ENCODE measurements around the gene DACT3. TPM values are rescaled to one million over a fixed set of nuclear protein-coding genes. Genes with fewer than 3 reads are reported as not detected.

The DACT3 gene
- polyA plus RNA-seq, 6 donors from 2014 or later: 0.11 to 0.30 TPM; not detected in 4

DNA sequence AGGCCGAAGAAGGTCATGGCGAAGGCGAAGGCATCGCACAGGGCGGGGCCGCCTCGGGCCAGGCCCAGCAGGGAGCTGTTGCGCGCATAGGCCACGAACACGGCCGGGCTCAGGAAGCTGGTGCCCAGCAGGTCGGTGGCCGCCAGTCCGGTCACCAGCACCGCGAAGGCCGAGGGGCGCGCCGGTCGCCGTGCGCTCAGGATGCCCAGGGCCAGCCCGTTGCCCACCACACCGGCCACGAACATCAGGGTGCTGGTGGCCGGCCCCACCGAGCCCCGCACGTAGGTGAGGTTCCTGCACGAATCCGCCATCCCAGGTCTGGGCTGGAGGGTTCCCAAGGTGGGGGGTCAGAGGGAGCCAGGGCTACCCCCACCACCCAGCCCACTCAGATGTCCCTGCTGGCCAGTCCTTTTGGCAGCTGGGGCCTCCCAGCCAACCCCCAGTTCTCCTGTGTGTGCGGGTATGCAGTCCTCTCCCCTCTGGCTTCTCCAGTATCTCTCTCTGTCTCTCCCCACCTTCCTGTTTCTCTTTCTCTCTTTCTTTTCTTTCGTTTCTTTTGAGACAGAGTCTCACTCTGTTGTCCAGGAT lies 37.0 kb downstream of the DACT3 start:
- Mint-ChIP-seq H3K27ac (peak overlapping the region in 4 of 6 donors; percentile 21 to 95 (median 92)), H3K4me1 (peaks cover 62 to 76% (median 72%) of the 10 kb centered on the region in 3 donors), H3K9me3 (no peaks in the 10 kb centered on the region), H3K36me3 (no peaks in the 10 kb centered on the region), H3K4me3 (peak overlapping the region in 7 of 8 donors; percentile 4 to 89 (median 62)), H3K27me3 (no peaks in the 10 kb centered on the region)
- no peak for DNase-seq
- ATAC-seq (ENCODE audit: low read depth in 2 of 2): no peak

DNA sequence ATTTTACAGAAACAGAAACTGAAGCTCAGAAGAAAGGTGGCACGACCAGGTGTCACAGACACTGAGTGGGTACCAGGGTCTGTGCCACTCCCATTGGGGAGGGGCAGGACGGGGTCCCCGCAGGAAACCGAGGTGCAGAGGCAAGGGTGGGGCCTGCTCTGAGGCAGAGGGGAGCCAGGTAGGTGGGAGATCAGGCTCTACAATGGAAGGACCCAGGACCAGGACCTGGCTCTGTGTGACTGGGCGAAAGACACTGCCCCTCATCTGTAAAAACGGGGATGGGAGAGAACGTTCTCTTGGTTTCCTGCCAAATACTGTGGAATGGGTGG lies 38.9 kb downstream of the DACT3 start:
- Mint-ChIP-seq H3K27me3 (no peaks in the 10 kb centered on the region), H3K27ac (peak overlapping the region; percentile 67 to 100 (median 93)), H3K36me3 (no peaks in the 10 kb centered on the region), H3K4me1 (peaks cover 63 to 87% (median 78%) of the 10 kb centered on the region in 3 donors), H3K9me3 (no peaks in the 10 kb centered on the region), H3K4me3 (peak overlapping the region in 7 of 8 donors; percentile 6 to 82 (median 71))
- DNase-seq (no peak), ATAC-seq (ENCODE audit: low read depth in 2 of 2) (no peak)

DNA sequence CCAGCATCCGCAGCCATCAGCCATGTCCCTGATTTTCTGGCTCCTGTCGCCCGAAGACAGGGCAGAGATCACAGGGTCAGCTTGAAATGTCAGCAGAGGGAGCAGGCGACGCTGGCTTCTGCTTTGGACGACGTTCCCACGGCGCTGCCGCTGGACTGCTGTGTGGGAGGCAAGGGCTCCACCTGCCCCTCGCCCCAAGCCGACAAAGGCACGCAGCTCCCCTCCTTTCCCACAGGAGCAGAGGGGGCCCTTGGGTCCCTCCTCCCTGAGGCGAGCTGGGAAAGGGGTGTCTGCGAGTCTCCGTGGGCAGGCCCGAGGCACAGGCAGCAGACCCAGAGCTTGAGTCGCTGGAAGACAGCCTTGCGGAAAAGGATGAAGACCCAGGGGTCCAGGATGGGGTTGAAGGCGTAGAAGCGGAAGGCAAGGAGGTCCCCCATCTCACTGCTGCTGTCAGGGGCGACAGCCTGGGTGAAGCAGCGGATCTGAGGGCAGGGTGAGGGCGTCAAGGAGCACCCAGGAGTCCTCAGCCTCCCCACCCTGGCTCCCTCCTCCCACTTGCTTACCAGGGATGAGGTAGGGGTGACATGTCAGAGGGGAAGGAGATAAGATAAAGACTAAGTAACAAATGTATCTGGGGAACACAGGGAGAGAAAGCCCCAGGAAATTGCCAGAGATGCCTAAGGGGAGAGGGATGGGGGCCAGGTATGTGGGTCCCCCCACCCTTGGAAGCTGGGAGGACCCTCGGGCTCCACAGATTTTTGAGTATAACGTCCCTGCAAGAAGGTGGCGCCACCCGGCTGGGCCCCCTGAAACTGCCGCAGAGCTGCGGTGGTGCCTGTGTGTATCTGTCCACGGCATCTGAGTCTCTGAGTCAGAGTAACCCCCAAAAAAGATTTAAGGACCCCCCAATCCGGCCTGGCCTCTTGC lies 39.5 kb downstream of the DACT3 start:
- peak overlapping the region; percentile 81 to 100 (median 98) for H3K27ac Mint-ChIP-seq
- H3K9me3 Mint-ChIP-seq: no peaks in the 10 kb centered on the region
- H3K36me3 Mint-ChIP-seq: no peaks in the 10 kb centered on the region
- DNase-seq: no peak
- H3K27me3 Mint-ChIP-seq: no peaks in the 10 kb centered on the region
- peak overlapping the region in 7 of 8 donors; percentile 6 to 82 (median 57) for H3K4me3 Mint-ChIP-seq
- peaks cover 64 to 89% (median 78%) of the 10 kb centered on the region in 3 donors for H3K4me1 Mint-ChIP-seq
- no peak for ATAC-seq (ENCODE audit: low read depth in 2 of 2)

DNA sequence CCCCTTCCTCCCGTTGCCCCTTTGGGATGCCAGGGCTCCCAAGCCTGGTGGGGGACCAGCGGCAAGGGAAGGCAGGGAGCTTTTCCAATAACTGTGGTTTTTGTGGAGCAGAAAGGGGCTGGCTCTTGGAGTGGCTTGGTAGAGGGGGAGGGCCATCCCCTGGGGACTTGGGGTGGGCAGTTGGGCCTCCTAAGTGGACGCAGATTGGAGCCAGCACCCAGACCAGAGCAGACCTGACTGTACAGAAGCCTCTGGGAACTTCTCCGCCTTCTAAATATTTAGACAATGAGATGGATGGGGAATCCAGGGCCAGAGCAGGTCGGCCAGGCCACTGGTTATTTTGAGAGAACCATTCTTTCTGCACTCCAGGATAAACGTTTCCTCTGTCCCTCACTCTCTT lies 40.3 kb downstream of the DACT3 start:
- DNase-seq (no peak), ATAC-seq (ENCODE audit: low read depth in 2 of 2) (no peak)
- Mint-ChIP-seq H3K4me1 (peaks cover 60 to 90% (median 77%) of the 10 kb centered on the region in 3 donors), H3K4me3 (peak overlapping the region in 4 of 8 donors; percentile 82 to 95 (median 88)), H3K27ac (peak overlapping the region; percentile 98 to 100 (median 100)), H3K27me3 (no peaks in the 10 kb centered on the region), H3K36me3 (no peaks in the 10 kb centered on the region), H3K9me3 (no peaks in the 10 kb centered on the region)

DNA sequence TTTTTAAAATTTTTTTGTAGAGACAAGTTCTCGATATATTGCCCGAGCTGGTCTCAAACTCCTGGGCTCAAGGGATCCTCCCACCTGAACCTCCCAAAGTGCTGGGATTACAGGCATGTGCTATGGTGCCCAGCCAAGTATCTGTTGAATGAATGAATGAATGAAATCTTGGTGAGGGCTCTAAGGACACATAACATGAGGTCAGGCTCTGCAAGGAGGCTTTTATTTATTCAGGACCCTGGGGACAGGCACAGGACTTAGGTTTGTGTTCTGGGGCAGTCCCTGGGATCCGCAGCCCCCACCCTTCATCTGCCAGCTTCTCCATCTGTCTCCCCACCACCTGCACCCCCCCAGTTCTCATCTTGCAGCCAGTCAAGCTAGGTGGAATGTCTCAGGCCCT lies 40.7 kb downstream of the DACT3 start:
- Mint-ChIP-seq H3K36me3 (no peaks in the 10 kb centered on the region), H3K9me3 (no peaks in the 10 kb centered on the region), H3K27ac (peak overlapping the region; percentile 98 to 100 (median 100)), H3K4me1 (peaks cover 55 to 89% (median 74%) of the 10 kb centered on the region in 3 donors), H3K4me3 (peak overlapping the region; percentile 82 to 96 (median 88)), H3K27me3 (no peaks in the 10 kb centered on the region)
- DNase-seq (no peak), ATAC-seq (ENCODE audit: low read depth in 2 of 2) (no peak)

DNA sequence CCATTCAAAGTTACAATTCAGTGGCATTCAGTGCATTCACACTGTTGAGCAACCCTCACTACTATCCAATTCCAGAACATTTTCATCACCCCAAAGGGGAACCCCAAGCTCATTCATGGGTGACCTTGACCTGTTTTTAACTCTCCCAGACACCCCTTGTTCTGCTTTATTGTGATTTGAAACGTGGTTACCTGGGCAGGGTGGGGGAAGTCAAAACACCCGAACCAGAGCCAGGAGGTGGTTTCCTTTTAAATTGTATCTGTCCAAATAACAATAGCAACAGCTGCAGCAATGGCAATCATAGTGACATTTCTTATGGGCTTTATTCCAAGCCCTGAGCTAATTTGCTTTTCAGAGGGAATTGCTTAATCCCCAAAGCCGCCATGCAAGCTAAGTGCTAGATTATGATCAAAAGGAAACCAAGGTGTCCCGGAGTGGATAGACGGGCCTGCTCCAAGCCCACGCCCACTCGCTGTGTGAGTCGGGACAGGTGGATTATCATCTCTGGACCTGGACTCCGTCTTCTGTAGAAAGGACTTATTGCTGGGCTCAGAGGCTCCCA lies 42.2 kb downstream of the DACT3 start:
- H3K27me3 Mint-ChIP-seq: no peaks in the 10 kb centered on the region
- H3K27ac Mint-ChIP-seq: peak overlapping the region; percentile 98 to 100 (median 100)
- H3K4me1 Mint-ChIP-seq: peaks cover 49 to 88% (median 71%) of the 10 kb centered on the region in 3 donors
- ATAC-seq (ENCODE audit: low read depth in 2 of 2): peak; percentile 61 to 62
- no peaks in the 10 kb centered on the region for H3K36me3 Mint-ChIP-seq
- peak; percentile 92 for DNase-seq
- H3K4me3 Mint-ChIP-seq: peak overlapping the region; percentile 82 to 96 (median 88)
- no peaks in the 10 kb centered on the region for H3K9me3 Mint-ChIP-seq

DNA sequence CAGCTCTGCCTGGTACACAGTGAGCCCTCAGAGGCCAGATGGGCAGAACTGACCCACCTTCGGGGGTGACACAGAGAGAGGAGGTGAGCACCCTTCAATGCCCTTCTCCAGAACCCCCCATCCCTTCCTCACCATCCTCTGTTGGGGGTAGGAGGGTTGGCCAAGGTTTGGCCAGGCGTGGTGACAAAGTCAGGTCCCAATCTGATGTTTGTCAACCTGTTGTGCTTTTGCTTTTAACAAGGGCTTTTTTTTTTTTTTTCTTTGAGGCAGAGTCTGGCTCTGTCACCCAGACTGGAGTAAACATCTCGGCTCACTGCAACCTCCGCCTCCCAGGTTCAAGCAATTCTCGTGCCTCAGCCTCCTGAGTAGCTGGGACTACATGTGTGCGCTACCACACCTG lies 43.4 kb downstream of the DACT3 start:
- Mint-ChIP-seq H3K9me3 (no peaks in the 10 kb centered on the region), H3K27me3 (no peaks in the 10 kb centered on the region), H3K4me1 (peaks cover 49 to 94% (median 74%) of the 10 kb centered on the region in 3 donors), H3K36me3 (no peaks in the 10 kb centered on the region), H3K27ac (peak overlapping the region; percentile 97 to 100 (median 99)), H3K4me3 (peak overlapping the region in 5 of 8 donors; percentile 49 to 95 (median 84))
- DNase-seq (no peak), ATAC-seq (ENCODE audit: low read depth in 2 of 2) (peak in 1 of 2 donors; percentile 3)

DNA sequence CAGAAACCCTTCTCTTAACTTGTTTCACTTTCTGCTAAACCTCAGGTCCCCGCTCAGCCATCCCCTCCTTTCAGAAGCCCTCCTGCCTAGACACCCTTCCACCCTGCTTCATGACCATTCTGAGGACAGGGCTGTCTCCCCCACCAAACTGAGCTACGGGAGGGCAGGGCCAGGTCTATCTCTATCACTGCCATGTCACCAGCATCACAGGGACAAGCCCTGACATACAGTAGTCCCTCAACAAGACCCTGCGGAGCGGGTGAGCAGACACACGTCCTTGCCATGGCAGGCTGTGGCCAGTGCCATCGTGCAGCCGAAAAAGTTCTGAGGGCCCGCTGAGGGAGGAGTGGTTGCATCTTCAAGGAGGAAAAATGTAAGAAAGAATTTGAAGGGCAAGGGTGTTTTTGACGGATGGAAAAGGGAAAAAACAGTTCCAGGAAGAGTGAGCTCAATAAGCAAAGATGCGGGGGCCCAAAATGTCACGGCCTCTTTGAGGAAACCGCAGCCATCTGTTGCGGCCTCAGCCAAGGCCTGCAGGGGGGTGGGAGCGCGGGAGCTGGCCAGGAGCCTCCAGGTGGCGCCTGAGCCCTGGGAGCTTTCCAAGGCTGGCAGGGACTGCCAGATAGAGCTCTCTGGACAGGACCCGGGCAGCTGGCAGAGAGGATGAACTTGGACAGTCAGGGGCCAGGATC lies 44.2 kb downstream of the DACT3 start:
- Mint-ChIP-seq H3K9me3 (no peaks in the 10 kb centered on the region), H3K27ac (peak overlapping the region; percentile 97 to 100 (median 99)), H3K27me3 (no peaks in the 10 kb centered on the region), H3K36me3 (no peaks in the 10 kb centered on the region), H3K4me3 (peak overlapping the region; percentile 52 to 95 (median 80)), H3K4me1 (peaks cover 46 to 94% (median 74%) of the 10 kb centered on the region in 3 donors)
- peak; percentile 41 for DNase-seq
- ATAC-seq (ENCODE audit: low read depth in 2 of 2): no peak

DNA sequence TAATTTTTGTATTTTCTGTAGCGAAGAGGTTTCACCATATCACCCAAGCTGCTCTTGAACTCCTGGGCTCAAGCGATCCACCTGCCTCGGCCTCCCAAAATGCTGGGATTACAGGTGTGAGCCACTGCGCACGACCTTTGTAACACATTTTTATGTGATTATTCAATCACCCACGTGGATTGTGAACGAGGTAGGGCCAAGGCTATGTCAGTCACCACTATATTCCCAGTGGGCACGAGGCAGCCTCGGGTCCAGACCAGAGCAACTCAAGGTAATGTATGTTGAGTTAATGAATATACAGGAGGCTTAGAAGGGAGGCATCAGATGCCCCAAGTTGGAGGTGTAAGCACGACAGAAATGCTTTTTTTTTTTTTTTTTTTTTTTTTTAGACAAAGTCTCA lies 45.0 kb downstream of the DACT3 start:
- H3K27me3 Mint-ChIP-seq: no peaks in the 10 kb centered on the region
- H3K27ac Mint-ChIP-seq: peak overlapping the region in 5 of 6 donors; percentile 85 to 100 (median 98)
- ATAC-seq (ENCODE audit: low read depth in 2 of 2) (no peak), DNase-seq (no peak)
- H3K9me3 Mint-ChIP-seq: no peaks in the 10 kb centered on the region
- H3K36me3 Mint-ChIP-seq: no peaks in the 10 kb centered on the region
- H3K4me1 Mint-ChIP-seq: peaks cover 48 to 94% (median 74%) of the 10 kb centered on the region in 3 donors
- H3K4me3 Mint-ChIP-seq: peak overlapping the region in 2 of 8 donors; percentile 4 to 52

DNA sequence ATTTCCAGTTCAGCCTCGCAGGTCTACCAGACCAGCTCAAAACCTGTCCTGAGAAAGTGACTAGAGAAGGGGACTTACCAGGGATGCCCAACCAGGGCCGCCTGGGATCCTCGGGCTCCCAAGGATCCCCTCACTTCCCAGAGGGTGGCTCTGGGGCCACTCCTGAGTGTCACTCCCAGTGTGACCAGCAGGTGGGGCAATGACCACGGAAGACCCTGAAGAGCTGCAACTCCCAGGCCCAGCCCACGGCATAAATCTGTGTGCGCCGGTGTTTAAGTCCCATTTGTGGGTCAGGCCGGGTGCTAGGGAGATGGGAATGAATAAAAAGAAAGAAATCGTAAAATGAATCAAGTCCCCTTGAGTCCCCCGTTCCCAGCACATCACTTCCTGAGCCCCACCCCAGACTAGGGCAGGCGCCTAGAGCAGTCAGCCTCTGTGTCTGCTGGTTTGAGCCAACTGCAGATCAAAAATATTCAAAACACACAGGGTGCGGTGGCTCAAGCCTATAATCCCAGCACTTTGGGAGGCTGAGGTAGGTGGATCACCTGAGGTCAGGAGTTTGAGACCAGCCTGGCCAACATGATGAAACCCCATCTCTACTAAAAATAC lies 46.8 kb downstream of the DACT3 start:
- Mint-ChIP-seq H3K27me3 (no peaks in the 10 kb centered on the region), H3K4me3 (peak overlapping the region in 5 of 8 donors; percentile 16 to 62 (median 56))

DNA sequence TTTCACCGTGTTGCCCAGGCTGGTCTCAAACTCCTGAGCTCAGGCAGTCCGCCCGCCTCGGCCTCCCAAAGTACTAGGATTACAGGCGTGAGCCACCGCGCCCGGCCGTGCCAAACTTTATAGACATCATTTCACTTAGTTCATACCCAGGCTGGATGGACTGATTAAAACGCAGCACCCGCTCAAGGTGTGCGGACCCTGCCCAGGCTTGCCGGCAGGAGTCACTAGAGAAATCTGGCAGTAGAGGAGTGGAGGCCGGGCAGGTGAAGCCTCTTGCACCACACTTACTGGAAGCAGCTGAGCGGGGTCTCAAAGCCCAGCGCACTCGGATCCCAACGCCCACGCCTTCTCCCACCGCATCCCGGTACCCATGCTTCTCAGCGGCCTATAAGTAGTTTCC lies 47.5 kb downstream of the DACT3 start:
- Mint-ChIP-seq H3K27ac (peak overlapping the region in 3 of 6 donors; percentile 37 to 98 (median 89)), H3K4me3 (no peak overlapping the region), H3K27me3 (no peaks in the 10 kb centered on the region), H3K4me1 (peaks cover 36 to 81% (median 61%) of the 10 kb centered on the region in 3 donors), H3K9me3 (no peaks in the 10 kb centered on the region), H3K36me3 (peaks cover 7 to 20% of the 10 kb centered on the region in 2 donors)
- ATAC-seq (ENCODE audit: low read depth in 2 of 2) (no peak), DNase-seq (no peak)

More for the DNA sequence above, 46.8 kb downstream of the DACT3 start:
- H3K27ac Mint-ChIP-seq: peak overlapping the region; percentile 60 to 98 (median 92)
- ATAC-seq (ENCODE audit: low read depth in 2 of 2) (peak; percentile 23 to 35), DNase-seq (peak; percentile 78)
- H3K4me1 Mint-ChIP-seq: peaks cover 42 to 84% (median 68%) of the 10 kb centered on the region in 3 donors
- H3K9me3 Mint-ChIP-seq: no peaks in the 10 kb centered on the region
- H3K36me3 Mint-ChIP-seq: peaks cover 2 to 13% of the 10 kb centered on the region in 2 donors

DNA sequence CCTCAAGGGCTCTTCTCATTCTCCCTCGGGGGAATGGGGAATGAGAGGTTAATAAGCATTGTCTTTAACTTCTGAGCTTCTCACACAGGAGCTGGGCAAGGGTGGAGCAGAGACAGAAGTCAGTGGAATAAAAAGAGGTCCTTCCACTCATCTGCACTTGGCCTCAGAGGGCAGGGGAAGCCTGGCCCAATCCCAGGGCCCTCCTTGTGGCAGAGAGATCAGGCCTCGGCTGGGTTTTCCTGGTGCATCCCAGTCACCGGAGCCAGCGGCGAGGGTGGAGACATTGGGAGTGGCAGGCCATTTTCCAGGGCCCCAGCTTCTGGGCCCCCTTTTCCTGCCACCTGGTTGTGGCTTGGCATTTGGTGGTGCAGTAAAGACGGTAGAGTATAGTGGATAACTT lies 49.2 kb downstream of the DACT3 start:
- peak overlapping the region in 7 of 8 donors; percentile 50 to 79 (median 70) for H3K4me3 Mint-ChIP-seq
- ATAC-seq (ENCODE audit: low read depth in 2 of 2) (peak; percentile 3 to 11), DNase-seq (no peak)
- H3K4me1 Mint-ChIP-seq: peaks cover 30 to 64% (median 51%) of the 10 kb centered on the region in 3 donors
- no peaks in the 10 kb centered on the region for H3K9me3 Mint-ChIP-seq
- H3K36me3 Mint-ChIP-seq: peaks cover 15 to 34% of the 10 kb centered on the region in 2 donors
- peak overlapping the region in 5 of 6 donors; percentile 65 to 95 (median 77) for H3K27ac Mint-ChIP-seq
- H3K27me3 Mint-ChIP-seq: no peaks in the 10 kb centered on the region
